Hindlimb muscle (tissue), 1 donor: ENCODE data around the gene BCL6B. TPM values are rescaled to one million over a fixed set of nuclear protein-coding genes. Genes with fewer than 3 reads are reported as not detected.

ENCODE experiments used
- DNase-seq: peaks from one replicate; pipeline ENCODE4 v3.0.0-alpha.2; 2013
- polyA plus RNA-seq: library from polyadenylated mRNA; unstranded; fragments of 120-200 nt; gene quantifications from one replicate; pipeline ENCODE4 v1.2.1, GENCODE V29; 2013; ENCODE audit not compliant: insufficient read length

BCL6B gene
- polyA plus RNA-seq, 1 donor = 20.9 TPM

- DNase-seq = no peak
Measured at GRCh38 chr17:7063518-7064094, 40.8 kb downstream of the BCL6B start.

GRCh38 chr17:7064261-7064660 lies 41.4 kb downstream of the BCL6B start:
- no peak for DNase-seq

GRCh38 chr17:7067198-7067597 lies 44.3 kb downstream of the BCL6B start:
- DNase-seq = no peak

- DNase-seq = no peak
Measured at GRCh38 chr17:7068268-7068667, 45.4 kb downstream of the BCL6B start.

GRCh38 chr17:7070712-7071111 lies 47.9 kb downstream of the BCL6B start:
- no peak for DNase-seq

- DNase-seq = no peak
Measured at GRCh38 chr17:7072406-7072805, 49.6 kb downstream of the BCL6B start.

- no peak for DNase-seq
Measured at GRCh38 chr17:7074931-7075330, 52.1 kb downstream of the BCL6B start.

- no peak for DNase-seq
Measured at GRCh38 chr17:7077911-7078546, 55.2 kb downstream of the BCL6B start.

GRCh38 chr17:7078711-7079110 lies 55.9 kb downstream of the BCL6B start:
- no peak for DNase-seq

Other genes with a start within 250 kb of the BCL6B start
- not detected for gene FBXO39, start 246.8 kb upstream of the BCL6B start, polyA plus RNA-seq
- not detected for gene TEKT1, start 191.3 kb upstream of the BCL6B start, polyA plus RNA-seq
- 0.79 TPM for gene ALOX12, start 27.0 kb upstream of the BCL6B start, polyA plus RNA-seq
- 123 TPM for gene RNASEK, start 10.4 kb upstream of the BCL6B start, polyA plus RNA-seq
- gene SLC16A13, start 13.0 kb downstream of the BCL6B start, polyA plus RNA-seq = 2.2 TPM
- gene SLC16A11, start 21.0 kb downstream of the BCL6B start, polyA plus RNA-seq = 0.50 TPM
- 1.7 TPM for gene CLEC10A, start 57.2 kb downstream of the BCL6B start, polyA plus RNA-seq
- 0.36 TPM for gene ASGR2, start 91.8 kb downstream of the BCL6B start, polyA plus RNA-seq
- 1.8 TPM for gene ASGR1, start 156.3 kb downstream of the BCL6B start, polyA plus RNA-seq
- 18.6 TPM for gene DLG4, start 196.8 kb downstream of the BCL6B start, polyA plus RNA-seq
- gene ACADVL, start 196.9 kb downstream of the BCL6B start, polyA plus RNA-seq = 260 TPM
- 40.6 TPM for gene DVL2, start 211.5 kb downstream of the BCL6B start, polyA plus RNA-seq
- 34.4 TPM for gene PHF23, start 216.4 kb downstream of the BCL6B start, polyA plus RNA-seq
- gene GABARAP, start 219.4 kb downstream of the BCL6B start, polyA plus RNA-seq = 269 TPM
- gene CTDNEP1, start 228.7 kb downstream of the BCL6B start, polyA plus RNA-seq = 184 TPM
- gene ELP5, start 229.2 kb downstream of the BCL6B start, polyA plus RNA-seq = 46.1 TPM
- gene CLDN7, start 239.4 kb downstream of the BCL6B start, polyA plus RNA-seq = 1.6 TPM